NCI-H82 treated with DMSO at 0.1 percent for 48 hours (cell line): ENCODE data around the gene LAMC2.

Experiments used
- DNase-seq: peaks from one replicate; lab custom pipeline; 2025; ENCODE audit not compliant: unreplicated experiment; lab: John Stamatoyannopoulos, UW

The LAMC2 gene

GRCh38 chr1:183167676-183168075 lies 18.4 kb upstream of the LAMC2 start:
- no peak for DNase-seq

GRCh38 chr1:183168308-183168707 lies 17.8 kb upstream of the LAMC2 start:
- DNase-seq: no peak

- no peak for DNase-seq
These were observed 12.2 kb upstream of the LAMC2 start for GRCh38 chr1:183173828-183174227.

GRCh38 chr1:183175631-183176030 lies 10.4 kb upstream of the LAMC2 start:
- no peak for DNase-seq

- DNase-seq: no peak
These were observed 7.5 kb upstream of the LAMC2 start for GRCh38 chr1:183178545-183178944.

- no peak for DNase-seq
These were observed 7.0 kb upstream of the LAMC2 start for GRCh38 chr1:183179033-183179432.

- DNase-seq: no peak
These were observed 5.8 kb upstream of the LAMC2 start for GRCh38 chr1:183180218-183180617.

GRCh38 chr1:183180634-183181056 lies 5.4 kb upstream of the LAMC2 start:
- no peak for DNase-seq

- DNase-seq: no peak
These were observed 777 bp downstream of the LAMC2 start for GRCh38 chr1:183186841-183187240.

- DNase-seq: no peak
These were observed 2.2 kb downstream of the LAMC2 start for GRCh38 chr1:183188240-183188639.

GRCh38 chr1:183191833-183192232 lies 5.8 kb downstream of the LAMC2 start:
- no peak for DNase-seq

GRCh38 chr1:183193963-183194525 lies 8.0 kb downstream of the LAMC2 start:
- no peak for DNase-seq

GRCh38 chr1:183194527-183195141 lies 8.6 kb downstream of the LAMC2 start:
- no peak for DNase-seq

GRCh38 chr1:183195142-183195574 lies 9.1 kb downstream of the LAMC2 start:
- no peak for DNase-seq

GRCh38 chr1:183197762-183198161 lies 11.7 kb downstream of the LAMC2 start:
- DNase-seq: no peak

- DNase-seq: no peak
These were observed 12.4 kb downstream of the LAMC2 start for GRCh38 chr1:183198463-183198862.

GRCh38 chr1:183199304-183199703 lies 13.2 kb downstream of the LAMC2 start:
- no peak for DNase-seq

GRCh38 chr1:183200451-183200850 lies 14.4 kb downstream of the LAMC2 start:
- DNase-seq: no peak

GRCh38 chr1:183203094-183203493 lies 17.0 kb downstream of the LAMC2 start:
- DNase-seq: no peak

- DNase-seq: no peak
These were observed 19.2 kb downstream of the LAMC2 start for GRCh38 chr1:183205196-183205781.

- no peak for DNase-seq
These were observed 20.6 kb downstream of the LAMC2 start for GRCh38 chr1:183206538-183207122.

GRCh38 chr1:183209533-183210158 lies 23.6 kb downstream of the LAMC2 start:
- no peak for DNase-seq
